ENCODE data around the gene YPEL2.
"Not testable (repeated sequence)": the region's sequence is repeated elsewhere in the genome, so short reads cannot be mapped to it uniquely, and the experiment has no call there.

The YPEL2 gene

DNA sequence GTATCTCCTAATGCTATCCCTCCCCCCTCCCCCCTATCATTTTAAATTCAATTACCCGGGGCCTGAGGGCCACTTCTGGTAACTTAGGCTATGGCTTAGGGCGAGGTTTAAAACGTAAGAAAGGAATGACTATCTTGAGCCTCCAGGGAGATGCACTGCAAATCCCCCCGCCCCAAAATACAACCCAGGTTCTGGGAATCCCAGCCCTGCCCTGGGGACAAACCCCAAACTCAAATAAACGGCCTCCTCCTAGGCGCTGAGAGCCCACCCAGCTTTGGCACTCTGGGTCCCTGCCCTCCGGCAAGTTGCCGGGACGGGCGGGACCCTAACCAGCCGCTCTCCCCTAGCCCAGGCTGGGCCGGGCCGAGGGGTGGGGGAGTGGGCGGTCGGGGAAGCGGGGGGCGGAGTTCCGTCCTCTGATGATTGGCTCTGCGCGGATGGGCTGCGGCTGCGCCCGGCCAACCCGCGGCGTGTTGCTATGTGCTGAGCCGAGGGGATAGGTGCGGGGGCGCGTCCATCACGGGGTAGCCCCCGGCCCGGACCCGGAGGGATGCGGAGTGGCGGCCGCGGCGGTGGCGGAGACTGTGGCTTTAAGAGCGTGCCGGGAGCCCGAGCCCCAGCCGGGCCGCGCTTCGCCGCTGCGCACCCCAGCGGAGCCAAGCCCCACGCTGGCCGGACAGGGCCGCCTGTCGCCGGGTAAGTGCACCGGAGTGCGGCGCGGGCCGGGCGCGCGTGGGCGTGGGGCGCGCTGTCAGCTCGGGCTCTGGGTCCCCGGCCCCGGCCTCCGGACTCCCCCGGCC, at the start of gene YPEL2:
Gene YPEL2 (plus strand): TSS at position 527 of the 800 bp plus-strand sequence. CDS start 21,755 bp downstream, outside the sequence.
- peak; percentile 97 for DNase-seq

GRCh38 chr17:59284317-59284716, 47.1 kb upstream of the YPEL2 start:
- DNase-seq = no peak

DNA sequence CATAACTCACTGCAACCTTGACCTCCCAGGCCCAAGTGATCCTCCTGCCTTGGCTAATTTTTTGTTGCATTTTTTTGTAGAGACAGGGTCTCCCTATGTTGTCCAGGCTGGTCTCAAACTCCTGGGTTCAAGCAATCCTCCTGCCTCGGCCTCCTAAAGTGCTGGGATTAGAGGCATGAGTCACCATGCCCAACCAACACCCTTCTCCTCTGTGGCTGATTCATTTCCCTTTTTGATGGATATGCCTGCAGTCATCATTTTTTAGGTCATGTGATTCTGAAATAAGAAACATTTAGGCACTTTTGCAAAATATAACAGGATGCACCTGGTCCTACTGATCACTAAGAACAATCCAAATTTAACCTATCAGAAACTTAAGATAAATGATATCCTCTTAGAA, 44.0 kb upstream of the YPEL2 start:
- no peak for DNase-seq

DNA sequence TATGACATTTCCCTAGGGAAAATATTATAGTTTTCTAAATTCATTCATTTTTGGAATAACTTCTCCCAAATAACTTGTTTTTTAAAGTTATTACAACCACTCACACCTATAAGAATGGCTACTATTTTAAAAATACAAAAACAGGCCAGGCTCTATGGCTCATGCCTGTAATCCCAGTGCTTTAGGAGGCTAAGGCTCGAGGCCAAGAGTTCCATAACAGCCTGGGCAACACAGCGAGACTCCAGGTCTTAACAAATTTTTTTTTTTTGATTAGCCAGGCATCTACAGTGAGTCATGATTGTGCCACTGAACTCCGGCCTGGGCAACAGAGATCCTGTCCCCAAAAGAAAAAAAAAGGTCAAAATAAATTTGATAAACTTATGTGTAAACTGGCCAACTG, 43.6 kb upstream of the YPEL2 start:
- no peak for DNase-seq

GRCh38 chr17:59289981-59290301, 41.5 kb upstream of the YPEL2 start:
- no peak for DNase-seq

DNA sequence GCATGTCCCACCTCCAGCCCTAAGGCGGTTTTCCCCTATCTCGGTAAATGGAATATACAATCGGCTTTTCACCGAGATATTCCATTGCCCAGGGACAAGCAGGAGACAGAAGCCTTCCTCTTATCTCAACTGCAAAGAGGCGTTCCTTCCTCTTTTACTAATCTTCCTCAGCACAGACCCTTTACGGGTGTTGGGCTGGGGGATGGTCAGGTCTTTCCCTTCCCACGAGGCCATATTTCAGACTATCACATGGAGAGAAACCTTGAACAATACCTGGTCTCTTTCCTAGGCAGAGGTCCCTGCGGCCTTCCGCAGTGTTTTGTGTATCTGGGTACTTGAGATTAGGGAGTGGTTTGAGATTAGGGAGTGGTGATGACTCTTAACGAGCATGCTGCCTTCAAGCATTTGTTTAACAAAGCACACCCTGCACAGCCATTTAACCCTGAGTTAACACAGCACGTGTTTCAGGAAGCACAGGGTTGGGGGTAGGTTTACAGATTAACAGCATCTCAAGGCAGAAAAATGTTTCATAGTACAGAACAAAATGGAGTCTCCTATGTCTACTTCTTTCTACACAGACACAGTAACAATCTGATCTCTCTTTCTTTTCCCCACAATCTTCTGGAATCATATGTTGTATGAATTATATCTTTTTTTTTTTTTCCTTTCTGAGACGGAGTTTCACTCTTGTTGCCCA, 41.0 kb upstream of the YPEL2 start:
- not testable (repeated sequence) for DNase-seq

GRCh38 chr17:59292174-59292523, 39.3 kb upstream of the YPEL2 start:
- no peak for DNase-seq

DNA sequence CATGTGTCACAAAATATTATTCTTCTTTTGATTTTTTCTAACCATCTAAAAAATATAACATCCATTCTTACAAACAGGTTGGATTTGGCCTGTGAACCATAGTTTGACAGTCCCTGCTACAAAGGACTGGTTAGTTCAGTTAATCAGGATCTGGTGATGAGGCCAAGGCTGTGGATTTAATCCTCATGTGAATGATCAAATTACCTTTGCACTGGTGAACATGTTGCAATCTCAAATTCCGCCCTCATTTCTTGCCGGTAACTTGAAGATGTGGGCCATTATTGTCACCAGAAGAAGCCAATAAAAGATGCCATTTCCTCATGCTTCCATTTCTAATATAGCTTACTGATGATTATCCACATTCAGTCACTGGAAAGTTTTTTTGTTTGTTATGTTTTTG, 35.3 kb upstream of the YPEL2 start:
- DNase-seq = no peak

DNA sequence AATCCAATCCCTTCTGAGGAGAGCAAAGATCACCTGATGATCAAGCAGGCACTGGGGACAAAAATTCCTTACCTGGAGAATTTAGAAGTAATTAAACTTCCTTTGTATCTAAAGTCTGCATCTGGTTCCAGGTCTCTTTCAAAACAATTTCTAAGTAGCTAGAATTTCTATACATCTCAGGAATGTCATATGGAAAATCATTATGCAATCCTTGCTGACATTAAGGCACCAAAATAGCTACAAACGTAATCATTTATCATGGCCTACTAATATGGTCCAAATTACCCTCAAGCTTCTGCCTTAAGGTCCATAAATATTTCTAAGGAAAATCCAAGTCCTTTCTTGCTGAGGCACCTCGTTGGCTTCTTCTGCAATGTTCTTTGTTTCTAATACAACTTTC, 32.9 kb upstream of the YPEL2 start:
- no peak for DNase-seq

GRCh38 chr17:59299400-59300092, 31.9 kb upstream of the YPEL2 start:
- no peak for DNase-seq

GRCh38 chr17:59300941-59301340, 30.5 kb upstream of the YPEL2 start:
- DNase-seq = no peak

DNA sequence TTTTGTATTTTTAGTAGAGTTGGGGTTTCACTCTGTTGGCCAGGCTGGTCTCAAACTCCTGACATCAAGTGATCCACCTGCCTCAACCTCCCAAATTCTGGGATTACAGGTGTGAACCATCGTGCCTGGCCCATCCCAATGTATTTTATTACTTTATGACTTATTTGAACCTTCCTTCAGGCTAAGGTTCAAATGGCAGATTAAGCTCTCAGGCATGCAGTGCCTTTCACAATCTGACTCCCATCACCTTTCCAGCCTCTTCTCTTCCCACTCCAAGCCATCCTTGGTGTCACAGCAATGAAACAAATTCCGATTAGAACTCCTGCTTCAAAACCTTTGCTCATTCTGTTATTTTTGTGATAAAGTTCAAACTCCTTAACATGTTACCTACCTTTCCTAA, 26.6 kb upstream of the YPEL2 start:
- no peak for DNase-seq

DNA sequence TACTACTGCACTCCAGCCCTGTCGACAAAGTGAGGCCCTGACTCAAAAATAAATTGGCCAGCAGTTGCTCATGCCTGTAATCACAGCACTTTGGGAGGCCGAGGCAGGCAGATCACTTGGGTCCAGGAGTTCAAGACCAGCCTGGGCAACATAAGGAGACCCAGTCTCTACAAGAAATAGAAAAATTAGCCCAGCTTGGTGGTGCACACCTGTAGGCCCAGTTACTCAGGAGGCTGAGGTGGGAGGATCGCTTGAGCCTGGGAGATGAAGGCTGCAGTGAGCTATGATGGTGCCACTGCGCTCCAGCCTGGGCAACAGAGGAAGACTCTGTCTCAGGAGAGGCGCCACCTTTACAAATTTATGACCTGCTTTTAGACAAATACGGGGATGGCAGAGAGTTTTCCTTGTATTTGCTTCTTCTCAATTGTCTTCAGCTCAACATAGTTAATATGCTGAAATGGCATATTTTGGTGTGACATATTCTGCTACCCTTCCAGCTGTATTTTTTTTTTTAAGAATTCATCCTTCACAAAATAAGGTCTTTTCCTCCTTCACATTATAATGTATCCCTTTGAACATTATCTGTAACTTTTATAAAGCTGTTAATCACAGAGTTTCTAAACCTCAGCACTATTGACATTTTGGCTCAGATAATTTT, 21.1 kb upstream of the YPEL2 start:
- no peak for DNase-seq

DNA sequence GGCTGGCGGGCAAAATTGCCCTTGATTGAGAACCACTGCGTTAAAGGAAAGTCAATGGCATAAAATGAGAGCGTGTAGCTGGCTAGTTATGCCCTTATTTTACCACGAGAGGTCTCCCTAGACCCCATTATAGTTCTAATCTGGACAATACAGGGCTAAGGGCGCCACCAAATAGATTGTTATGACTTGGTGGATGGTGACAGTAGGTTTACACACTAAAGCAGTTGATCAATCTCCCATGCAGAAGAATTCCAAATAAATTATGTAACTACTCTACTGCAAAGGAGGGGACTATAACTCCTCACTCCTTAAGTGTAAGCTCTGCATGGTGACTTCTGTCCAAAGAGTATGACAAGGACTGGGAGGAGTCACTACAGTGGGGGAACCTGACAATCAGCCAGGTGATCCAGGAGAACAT, 20.4 kb upstream of the YPEL2 start:
- DNase-seq = peak; percentile 33

DNA sequence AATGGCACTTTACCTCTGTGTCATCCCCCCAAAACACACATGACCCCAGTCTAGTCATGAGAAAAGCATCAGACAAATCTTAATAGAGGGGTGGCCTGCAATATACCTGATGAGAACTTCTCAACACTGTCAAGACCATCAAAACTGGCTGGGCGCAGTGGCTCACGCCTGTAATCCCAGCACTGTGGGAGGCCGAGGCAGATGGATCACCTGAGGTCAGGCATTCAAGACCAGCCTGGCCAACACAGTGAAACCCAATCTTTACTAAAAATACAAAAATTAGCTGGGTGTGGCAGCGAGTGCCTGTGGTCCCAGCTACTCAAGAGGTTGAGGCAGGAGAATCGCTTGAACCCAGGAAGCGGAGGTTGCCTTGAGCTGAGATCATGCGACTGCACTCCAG, 19.9 kb upstream of the YPEL2 start:
- DNase-seq = not testable (repeated sequence)

DNA sequence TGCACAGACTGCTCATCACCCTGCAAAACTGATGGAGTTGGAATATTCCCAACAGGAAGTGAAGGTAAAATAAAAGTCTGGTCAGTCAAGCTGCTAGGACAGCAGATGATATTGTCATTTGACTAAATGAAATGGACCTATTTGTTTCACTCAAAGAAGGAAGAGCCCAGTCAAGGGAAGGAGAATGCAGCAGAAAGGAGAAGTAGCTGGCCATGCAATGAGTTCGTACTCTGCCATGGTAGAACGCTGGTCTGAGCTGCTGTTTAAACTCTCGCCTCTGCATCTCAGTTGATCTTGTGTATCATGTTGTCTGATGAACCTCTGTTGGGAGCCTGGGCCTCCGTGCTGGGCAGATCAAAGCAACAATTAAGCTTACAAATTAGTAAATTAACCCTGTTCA, 15.6 kb upstream of the YPEL2 start:
- no peak for DNase-seq

DNA sequence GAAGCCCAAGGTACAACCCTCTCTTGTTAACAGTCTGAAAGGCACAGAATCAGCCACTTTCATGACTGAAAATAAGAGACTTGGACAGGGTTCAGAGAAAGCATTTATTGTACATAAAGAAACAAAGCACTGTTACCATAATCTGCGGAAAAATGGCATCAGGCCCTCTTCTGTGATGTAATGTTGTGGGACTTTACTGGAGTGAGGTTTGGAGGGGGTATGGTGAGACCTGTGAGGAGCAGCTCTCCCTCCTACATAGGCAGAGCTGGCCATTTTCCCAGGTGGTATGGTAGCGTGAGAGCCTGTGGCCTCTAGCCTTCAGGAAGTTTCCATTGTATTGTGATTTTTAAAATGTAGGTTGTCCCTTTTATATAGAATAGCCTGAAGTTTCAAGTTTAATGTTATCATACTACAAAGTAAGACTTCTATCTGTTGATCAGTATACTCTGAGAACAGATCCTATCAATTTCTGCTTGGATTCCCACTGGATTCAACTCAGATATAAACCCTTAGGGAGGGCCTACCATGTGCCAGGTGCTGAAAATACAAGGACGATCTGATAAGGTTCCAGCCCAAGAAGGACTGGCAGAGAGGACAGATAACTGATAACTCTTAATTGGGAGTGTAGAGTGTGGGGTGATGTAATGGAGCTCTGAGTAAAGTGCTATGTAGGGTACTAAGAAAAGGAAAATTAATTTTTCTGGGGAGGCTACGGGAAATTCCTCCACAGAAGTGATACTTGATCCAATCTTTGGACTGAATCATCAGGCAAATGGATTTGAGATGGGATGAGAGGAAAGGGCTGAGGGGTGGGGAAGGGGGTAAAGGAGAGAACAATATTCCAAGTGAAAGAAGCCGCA, 4.1 kb upstream of the YPEL2 start:
- DNase-seq = no peak

DNA sequence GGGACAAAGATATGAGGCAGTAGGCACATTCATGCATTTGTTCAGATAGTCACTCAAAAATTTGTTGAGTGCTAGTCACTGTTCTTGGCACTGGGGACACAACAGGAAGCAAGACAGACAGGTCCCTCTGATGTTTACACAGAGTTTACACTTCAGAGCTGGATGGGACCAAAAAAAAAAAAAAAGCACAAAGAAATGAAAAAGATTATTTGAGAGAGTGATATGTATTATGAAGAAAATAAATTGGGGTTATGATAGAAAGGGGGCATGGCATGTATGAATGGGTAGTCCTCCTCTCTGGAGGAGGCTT, 3.5 kb upstream of the YPEL2 start:
- no peak for DNase-seq

DNA sequence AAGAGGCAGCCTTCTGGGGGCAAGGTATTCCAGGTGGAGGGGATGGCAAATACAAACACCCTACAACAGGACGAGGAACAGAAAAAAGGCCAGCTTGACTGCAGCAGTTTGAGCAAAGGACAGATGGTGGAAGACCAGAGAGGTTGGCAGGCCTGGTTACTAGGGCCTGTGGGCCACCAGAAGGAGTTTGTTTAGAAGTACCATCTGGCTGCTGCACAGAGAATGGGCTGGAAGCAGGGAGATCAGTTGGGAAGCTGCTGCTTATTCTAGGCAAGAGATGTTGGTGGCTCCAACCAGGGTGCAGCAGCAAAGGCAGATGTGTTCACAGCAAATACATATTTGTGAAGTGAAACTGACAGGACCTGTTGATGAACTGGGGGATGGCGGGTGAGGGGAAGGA, 2.9 kb upstream of the YPEL2 start:
- no peak for DNase-seq

DNA sequence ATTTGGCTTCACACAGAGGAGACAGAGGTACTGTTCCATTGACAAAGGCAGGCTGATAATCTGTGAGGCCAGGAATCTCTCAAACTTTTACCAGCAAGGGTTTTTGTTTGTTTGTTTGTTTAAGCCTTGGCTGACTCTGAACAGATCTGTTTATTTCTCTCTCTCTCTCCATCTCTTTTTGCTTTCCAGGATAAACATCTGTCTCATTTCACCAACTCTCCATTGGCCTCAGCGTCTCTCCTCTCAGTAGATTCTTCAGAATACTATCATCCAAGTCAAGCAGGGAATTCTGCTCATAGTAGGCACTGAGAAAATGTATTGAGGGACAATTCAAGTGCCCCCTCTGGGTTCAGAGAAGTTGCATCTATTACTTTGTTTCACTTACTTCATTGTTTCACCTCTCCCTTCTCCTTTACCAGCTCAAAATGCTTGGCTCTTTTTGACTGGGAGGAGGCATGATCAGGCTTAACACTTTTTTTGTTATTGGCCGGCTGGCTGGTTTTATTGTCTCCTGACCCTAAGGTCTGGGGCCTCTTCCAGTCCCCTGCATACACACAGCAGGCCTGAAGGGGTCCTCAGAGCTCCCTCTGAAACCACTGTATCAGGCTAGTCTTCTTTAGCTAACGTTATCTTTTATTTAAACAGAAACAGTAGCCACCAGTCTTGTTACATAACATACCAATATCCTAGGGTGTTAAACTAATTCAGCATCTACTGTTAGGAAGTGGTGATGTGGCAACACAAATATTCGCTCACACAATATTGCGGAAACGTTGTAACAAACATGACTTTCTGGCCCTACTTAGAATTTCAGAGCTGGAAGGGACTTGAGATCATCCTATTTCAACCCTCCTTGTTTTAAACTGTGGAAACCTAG, 2.0 kb upstream of the YPEL2 start:
- peak; percentile 70 for DNase-seq

DNA sequence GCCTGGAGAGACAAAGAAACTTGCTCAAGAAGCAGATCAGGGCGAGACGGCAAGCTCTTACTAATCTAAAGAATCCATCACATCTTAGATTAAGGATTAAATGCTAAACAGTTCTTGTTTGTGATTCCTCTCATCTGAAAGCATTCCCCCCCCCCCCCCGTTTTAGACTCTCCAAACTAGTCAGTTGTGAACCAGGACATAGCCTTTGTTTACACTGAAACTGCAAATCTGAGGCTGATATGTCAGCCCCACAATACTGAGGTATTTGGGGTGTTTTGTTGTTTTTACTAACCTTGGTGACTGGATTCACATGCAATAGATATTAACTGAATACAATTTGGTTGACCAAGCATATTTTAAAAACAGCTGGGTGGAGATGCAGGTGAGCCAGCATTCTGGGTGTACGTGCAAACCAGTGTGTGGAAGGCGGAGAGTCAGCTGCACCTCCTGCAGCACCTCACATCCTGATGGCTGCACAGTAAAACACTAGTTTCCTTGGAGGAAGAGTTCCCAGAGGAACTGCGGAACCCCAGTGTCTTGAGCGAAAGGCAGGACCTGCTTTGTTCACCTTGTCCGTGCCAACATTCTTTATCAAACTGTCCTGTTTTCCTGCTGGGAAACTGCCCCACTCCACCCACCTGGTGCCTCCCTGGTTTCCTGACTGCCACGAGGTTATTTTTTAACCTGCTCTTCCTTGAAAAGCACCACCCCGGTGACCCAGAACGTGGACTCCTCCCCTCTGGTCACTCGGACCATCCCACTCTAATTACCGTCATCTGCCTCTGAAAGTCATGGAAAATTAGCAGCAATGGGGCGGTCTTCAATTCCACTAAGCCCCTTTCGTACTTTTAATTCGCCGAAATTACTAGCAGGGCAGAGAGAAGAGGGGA, 1.2 kb upstream of the YPEL2 start:
- DNase-seq = no peak
